HG03442 (cell line): Measurements from ENCODE around the gene BZW2.
"Not testable (repeated sequence)": the region's sequence is repeated elsewhere in the genome, so short reads cannot be mapped to it uniquely, and the experiment has no call there.

Experiments used
- ATAC-seq: cut with Tn5 transposase; IDR thresholded peaks from one replicate; pipeline ENCODE4 v1.9.1; 2021; ENCODE audit warnings: mild to moderate bottlenecking, moderate library complexity; ENCODE audit not compliant: unreplicated experiment

BZW2 gene

DNA sequence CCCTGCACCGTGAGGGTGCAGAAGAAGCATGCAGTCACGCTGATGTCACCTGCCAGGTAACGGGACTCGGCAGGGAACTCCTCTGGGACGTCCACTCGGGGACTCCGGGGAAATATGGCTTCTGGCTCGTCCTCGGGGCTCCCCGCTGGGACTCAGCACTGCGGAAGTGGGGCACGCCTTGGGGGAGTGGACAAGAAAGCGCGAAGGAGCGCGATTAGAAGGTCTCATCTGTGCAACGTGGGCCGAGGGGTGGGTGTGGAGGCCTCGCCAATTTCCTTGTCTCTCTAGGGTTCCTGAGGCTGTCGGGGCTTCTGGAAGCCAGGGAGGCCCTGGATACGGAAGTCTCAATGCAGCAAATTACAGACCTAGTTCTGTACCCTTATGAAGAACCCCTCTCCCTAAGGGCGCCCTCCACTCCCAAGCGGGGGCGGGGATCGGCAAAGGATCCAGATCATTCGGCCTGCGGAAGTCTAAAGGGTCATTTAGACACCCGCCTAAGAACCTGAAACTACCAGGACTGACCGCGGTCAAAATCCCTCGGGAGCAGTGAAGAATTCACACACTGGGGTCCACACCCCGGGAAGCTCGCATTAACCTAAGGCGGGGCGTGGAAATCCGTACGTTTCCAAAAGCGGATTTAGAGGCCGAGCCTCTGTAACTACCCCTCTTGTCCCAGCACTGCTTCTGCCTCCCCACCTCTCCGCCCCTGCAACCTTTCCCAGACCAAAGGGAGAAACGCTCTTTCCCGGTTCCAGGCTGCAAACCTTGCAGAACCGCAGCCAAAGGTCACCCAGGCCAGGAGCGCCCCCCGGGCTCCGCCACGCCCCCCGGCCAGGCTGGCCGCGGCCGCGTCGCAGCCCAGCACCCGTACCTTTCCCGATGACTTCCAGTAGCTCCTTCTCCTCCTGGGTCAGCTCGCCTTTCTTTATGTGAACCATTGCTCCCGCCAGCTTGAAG, 1.1 kb upstream of the BZW2 start:
- ATAC-seq: no peak

DNA sequence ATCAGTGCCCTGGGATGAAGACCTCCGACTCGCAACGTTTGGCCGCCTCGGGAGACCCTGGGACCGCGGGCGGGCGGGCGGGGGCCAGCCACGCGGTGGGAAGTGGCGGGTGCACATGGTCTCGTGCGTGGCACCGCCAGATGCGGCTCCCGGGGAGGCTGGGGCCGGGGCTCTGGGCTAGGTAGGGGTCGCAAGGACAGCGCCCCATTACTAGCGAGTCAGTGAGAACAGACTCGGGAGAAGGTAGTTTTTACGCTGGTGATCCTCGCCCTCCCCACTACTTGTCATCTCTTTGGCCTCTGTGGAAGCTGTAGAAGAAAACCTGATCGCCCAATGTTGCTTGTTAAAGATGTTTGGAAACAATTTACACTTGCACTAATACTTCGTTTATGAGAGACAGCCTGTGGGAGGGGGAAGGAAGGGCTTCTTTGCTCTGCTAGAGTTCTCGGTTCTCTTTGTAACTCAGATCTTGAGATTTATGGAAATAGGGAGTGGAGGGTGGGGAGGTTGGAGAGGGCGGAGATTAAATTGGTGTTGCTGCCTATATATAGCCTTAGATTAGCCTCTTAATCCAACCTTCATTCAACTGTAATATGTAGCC, 591 bp downstream of the BZW2 start:
- no peak for ATAC-seq

DNA sequence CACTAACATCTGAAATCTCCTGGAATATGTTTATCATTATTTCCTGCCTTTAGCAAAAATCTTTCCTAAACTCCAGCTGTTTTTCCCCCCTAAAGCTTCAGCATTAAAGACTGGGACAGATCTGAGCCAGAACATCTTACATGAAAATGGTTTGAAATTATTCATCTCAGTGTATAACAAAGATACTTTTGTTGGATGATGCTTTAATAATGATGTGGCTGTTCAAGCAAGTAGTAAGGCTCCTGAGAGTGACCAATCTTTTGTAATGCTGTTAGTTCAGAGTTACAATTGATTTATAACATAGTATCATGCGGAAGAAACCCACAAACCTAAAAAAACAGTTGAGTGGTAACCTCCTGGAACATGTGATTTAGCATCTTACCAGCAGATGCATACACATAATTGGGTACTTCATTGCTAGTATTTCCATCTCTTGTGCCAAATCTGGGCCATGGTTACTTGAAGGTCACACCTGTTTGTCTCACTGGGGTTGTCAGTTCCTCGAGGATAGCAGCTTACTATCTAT, 1.5 kb downstream of the BZW2 start:
- ATAC-seq: no peak

DNA sequence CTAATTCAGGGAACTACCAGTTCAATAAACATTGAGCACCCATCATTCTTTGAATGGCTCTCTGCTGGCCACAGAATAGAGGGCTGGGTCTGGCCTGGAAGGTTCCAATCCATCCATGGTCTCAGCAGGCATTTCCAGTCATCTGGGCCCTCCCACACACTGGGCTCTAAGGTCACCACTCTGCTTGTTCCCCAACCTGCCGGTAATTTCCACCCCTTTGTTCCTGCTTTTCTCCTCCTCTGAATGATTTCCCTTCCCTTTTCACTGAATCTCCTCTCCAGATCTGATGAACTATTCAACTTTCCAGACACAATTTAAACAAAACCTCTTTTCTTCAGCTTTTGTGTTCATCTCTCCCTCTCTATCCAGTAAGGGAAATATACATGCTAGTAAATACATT, 2.6 kb downstream of the BZW2 start:
- ATAC-seq: no peak

DNA sequence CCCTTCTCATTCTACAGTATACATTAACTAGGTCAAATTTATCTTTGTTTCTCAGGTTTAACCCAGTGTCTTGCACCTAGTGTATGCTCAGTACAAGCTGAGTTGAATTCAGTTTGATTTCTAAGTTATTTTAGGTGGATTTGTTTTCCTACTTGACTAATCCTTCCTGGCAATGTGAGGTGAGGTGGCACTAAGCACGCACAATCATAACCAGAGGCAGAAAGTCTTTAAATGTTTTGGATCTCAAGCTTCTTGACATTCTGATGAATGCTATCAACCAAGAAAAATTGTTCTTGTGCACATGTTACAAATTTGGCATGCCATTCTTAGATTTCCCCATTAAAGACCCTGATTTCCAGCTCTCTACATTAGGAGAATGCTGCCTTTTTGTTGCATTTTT, 3.2 kb downstream of the BZW2 start:
- no peak for ATAC-seq

DNA sequence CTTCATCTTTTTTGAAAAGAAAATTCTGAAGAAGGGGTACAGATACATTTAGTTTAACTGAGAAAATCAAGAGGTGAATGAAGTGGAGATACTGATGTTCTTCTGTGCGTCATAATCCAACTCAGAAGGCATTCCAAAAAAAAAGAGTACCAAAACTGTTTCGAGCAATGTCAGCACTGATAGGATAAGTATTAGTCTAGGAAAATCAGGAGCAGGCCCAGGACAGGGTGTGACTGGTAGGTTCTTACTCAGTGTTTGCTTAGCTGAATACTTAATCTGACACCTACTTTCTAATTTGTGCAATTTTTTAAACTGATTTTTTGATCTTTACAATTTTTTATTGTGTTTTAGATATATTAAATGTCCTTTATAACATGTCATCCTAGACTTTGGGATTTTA, 4.3 kb downstream of the BZW2 start:
- no peak for ATAC-seq

DNA sequence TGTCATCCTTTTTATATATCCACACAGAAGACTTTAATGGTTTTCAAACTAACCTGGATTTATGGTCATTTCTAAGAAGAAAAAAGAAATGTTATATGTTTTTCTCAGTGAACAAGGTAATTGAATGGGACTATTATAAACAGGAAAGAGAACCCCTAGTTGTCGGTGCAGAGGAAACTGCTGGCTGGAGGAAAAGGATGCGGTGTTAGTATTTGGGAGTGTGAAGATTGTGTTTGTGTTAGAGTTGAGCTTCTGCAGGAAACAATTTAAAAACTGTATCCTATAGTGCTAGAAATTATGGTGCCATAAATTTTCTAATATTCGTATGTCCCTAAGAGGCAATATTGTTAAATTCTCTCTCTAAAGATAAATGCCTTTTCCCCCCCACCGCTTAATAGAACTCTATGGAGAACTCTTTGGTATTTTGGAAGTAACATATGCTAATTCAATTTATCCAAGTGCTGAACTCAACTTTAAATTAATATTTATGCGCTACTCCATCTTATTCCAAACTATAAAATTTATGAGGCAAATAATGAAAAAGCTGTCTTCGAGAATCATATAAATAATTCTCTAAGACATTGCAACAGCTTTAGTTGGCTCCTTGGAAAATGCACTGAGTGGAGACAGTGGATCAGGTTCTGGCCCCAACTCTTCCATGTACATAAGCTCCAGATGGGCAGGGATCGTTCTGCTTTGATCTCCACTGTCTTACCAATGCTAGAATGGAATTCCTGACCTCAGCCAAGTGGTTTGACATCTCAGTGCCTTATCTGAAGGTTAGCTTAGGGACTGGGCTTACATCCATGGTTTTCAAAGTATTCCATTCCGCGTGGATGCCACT, 5.6 kb downstream of the BZW2 start:
- ATAC-seq: no peak

DNA sequence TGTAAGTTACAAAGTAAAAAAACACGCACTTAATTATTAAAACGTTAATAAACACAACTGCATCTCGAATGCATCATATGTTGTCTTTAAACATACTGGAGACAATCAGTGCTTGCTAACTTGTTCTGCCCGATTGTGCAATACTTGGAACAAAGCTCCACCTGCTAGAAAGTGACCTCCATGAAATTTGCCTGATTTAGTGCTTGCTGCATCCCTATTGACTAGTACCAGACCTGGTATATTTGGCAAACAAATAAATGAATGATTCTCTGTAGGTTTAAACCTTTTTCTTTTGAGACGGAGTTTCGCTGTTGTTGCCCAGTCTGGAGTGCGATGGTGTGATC, 6.2 kb downstream of the BZW2 start:
- ATAC-seq: no peak

DNA sequence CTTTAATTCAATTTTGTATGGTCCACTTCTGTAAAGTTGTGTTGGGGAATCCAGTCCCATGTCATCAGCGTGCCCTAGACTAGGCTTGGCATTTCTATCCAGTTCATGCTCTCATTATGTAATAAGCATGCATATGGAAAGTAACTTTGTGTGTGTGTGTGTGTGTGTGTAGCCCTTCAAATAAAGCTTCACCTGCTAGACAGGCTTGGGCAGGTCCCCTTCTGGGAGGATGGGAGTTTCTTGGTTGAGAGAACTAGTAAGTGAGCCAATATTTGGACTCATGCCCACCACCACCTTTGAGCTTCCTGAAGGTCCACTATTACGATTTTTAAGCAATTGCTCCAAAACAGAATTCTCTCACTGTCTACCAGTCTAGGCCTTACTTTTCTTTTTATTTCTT, 6.9 kb downstream of the BZW2 start:
- ATAC-seq: no peak

DNA sequence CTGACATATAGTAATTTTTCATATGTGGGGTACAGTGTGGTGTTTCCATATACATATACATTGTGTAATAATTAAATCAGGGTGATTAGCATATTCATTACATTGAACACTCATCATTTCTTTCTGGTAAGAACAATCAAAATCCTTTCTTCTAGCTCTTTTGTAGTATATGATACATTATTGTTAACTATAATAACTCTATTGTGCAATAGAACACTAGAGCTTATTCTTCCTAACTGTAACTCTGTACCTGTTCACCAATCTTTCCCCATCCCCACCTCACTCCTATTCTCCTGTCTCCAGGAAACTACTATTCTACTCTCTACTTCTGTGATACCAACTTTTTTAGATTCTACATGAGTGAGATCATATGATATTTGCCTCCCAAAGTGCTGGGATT, 9.4 kb downstream of the BZW2 start:
- ATAC-seq: no peak

DNA sequence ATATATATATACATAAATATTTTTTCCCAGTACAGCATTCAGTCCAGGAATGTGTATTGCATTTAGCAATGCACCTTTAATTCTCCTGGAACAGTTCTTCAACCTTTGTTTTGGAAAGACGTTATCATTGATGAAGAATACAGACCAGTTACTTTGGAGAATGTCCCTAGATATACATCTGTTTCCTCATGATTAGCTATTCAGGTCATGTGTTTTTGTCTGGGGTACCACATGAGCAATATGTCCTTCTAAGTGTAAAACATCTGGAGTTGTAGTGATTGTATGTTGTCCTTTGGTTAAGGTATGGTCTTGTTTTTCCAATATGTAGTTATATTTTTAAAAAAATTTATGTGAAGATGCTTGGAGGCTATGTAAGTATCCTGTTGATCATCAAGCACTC, 10.2 kb downstream of the BZW2 start:
- ATAC-seq: no peak

DNA sequence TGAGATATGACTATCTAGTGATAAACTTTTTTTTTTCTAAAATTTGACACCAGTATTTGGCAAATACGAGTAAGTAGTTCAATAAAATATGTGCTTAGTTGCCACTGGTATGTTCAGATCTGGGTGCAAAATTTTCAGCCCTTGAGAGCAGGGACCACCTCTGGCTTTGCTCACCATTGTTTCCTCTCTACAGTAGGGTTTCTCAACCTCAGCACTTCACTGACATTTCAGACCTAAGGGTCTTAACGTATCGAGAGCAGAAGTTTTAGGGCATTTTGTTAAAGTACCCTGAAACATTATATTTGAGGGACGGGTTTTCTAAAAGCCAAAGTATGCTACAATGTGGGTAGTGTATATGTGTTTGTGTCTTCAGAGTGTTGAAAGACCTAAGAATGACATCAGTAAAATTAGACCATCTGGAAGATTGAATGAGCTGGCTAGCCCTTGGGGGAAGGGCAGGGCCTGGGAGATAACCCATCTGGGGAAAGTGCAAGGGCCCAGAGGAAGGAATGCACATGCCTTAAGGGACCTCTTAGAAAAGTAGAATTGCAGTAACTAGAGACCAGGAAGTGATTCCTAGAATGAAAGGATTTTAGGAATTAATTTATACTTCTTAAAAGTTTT, 11.8 kb downstream of the BZW2 start:
- no peak for ATAC-seq

DNA sequence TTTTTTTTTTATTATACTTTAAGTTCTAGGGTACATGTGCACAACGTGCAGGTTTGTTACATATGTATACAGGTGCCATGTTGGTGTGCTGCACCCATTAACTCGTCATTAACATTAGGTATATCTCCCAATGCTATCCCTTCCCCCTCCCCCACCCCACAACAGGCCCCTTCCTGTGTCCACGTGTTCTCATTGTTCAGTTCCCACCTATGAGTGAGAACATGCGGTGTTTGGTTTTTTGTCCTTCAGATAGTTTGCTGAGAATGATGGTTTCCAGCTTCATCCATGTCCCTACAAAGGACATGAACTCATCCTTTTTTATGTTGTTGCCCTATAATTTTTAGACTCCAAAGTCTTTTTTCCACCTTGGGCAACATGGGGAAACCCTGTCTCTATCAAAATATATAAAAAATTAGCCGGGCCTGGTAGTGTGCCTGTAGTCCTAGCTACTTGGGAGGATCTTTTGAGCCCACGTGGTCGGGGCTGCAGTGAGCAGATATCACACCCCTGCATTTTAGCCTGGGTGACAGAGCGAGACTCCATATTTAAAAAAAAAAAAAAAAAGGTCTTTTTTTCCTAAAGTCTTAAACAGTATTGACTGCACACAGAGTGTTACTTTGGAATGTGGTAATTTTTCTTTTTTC, 14.0 kb downstream of the BZW2 start:
- ATAC-seq: not testable (repeated sequence)

DNA sequence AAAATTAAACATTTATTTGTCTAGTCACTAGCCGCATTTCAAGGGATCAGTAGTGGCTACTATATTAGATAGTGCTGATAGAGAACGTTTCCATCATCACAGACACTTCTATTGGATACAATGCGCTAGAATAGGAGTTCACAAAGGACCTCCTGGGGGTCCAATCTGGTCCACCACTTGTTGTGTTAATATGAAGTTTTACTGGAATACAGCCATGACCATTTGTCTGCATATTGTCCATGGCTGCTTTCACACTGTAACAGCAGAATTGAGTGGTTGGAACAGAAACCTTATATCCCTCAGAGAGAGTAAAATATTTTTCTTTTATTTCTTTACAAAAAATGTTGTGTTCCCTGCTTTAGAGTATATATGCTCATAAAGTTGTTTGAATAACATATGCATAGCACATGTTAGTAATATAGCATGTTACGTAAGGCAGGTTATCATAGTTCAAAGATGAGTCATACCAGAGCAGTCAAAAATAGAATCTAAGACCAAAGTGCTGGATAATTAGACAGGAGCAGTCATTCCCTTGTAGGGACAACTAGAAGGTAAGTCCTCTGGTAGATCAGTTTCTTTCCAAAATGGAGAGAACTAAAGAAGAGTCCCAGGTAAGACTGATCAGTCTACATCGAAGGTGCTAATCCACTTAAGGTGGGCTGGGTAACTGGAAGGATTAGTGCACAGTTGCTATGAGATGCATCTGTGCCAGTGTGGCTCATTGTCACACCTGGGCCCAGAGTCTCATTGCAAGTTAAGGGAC, 14.9 kb downstream of the BZW2 start:
- no peak for ATAC-seq

DNA sequence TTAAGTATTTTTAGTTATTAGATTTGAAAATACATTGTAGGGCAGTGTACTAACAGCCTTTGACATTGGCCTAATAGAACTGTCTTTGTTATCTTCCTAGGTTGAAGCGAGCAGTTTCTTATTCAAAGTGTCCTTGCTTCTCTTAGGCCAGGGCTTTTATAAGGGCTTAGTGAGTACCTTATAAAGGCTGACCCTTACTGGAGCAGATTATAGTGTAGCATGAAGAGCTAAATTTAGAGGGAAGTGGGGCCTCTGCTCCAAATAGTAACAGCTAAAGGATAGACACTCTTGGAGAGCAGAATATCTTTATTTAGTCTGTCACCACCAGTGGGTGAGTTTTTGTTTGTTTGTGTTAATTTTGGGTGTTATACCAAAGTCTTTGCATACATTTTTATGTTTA, 15.9 kb downstream of the BZW2 start:
- no peak for ATAC-seq

DNA sequence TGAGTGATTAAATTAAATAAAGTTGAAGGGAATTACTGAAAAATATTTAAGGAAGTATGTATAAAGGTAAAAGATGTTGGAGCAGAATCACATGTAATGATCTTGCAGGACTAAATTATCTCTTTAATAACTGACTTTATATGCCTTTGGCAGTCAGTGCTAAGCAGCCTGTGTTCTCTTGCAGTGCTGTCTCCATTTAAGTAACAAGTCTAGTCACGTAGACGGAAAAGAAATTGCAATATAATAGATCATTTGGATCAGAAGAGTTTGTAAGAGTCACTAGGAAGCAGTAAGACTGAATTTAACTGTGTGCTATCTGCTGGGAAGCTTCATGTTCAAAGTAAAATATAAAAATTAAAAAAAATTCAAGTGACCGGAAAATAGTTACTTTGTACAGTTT, 21.4 kb downstream of the BZW2 start:
- ATAC-seq: no peak

DNA sequence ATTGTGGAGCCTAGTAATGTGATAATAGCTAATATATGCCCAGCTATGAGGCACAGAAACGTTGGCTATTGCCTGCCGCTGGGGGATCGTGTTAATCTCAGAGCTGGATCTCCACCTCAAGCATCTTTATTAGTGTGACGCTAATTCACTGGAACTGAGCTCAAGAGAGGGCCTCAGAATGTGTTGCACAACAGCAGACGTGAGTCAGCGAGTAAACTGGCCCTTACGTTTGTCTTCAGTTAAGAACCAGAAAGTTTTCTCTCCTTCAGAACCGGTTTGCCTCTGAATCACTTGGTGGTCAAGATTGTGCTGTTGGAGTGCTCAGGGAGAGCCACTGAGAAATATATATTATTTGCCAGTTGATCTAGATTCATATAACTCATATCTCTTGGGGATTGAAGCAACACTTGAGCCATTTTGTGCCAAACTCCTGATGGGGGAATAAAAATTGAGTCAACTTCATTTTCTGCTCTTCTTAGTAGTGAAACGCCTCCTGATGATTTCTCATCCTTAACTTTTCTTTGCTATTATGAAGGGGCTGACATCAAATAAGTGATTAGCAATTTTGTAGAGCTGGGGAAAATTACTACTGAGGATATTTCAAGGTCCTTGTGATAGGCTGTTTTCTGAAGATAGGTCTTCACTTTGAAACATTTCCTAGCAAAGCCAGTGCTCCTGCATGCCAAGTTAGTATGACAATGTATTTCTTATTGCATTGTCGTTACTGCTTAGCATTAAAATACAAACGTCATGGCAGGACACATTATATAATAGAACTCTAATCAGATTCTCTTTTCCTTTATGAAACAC, 22.3 kb downstream of the BZW2 start:
- ATAC-seq: no peak

DNA sequence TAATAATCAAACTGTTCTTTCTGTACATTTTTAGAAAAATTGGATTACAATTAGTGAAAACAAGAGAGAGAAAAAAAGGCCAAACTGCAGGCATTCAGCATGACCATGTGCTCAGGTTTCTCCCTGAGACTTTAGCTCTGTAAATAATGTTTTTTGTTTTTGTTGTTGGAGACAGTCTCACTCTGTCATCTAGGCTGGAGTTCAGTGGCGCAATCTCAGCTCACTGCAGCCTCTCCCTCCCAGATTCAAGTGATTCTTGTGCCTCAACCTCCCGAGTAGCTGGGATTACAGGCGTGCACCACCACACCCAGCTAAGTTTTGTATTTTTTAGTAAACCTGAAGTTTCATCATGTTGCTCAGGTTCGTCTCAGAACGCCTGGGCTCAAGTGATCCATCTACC, 23.0 kb downstream of the BZW2 start:
- ATAC-seq: no peak

DNA sequence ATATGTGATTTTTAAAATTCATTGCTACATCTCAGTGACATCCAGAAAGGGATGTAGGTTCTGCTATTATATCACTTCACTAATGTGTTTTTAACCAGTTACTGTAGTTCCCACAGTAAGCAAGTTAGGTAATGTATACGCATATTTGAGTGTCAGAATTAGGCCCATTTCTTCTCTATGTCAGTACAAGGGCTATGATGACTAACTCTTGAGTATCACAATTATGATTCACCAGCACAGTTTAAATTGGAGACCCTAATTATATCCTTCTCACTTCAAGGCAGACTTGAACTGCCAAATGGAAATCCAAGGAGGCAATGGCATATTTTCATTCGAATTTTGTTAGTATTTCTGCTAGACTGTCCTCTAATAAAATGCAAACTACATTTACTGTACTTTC, 23.6 kb downstream of the BZW2 start:
- ATAC-seq: no peak
